Naive B cell (primary cell): ENCODE results near the gene ATP9B. TPM values are rescaled to one million over a fixed set of nuclear protein-coding genes. Genes with fewer than 3 reads are reported as not detected.
A peak's percentile ranks its signal among the peaks of the same experiment; 100 is the strongest.

ENCODE experiments used
- ATAC-seq, 2 donors: fragments of 150-1000 bp; cut with Tn5 transposase; 2 replicates each; pipeline ENCODE4 v1.10.0; 2021; ENCODE audit warnings: low read depth in 2 of 2, mild to moderate bottlenecking in 2 of 2, moderate library complexity in 2 of 2
- DNase-seq: peaks from one replicate; pipeline ENCODE4 v3.0.0; 2022
- H3K27ac Mint-ChIP-seq, 6 donors: one replicate each; pipeline ENCODE4 v1.8.0; 2020 to 2022; ENCODE audit warnings: mild to moderate bottlenecking in 6 of 6, mixed read lengths in 6 of 6, moderate library complexity in 5 of 6, inconsistent platforms in 2 of 6
- H3K27me3 Mint-ChIP-seq, 3 donors: one replicate each; pipeline ENCODE4 v1.8.0; 2021 to 2022; ENCODE audit warnings: mixed read lengths in 3 of 3, mild to moderate bottlenecking in 1 of 3
- H3K36me3 Mint-ChIP-seq, 2 donors: one replicate each; pipeline ENCODE4 v1.8.0; 2020 to 2022; ENCODE audit warnings: mixed read lengths in 2 of 2, inconsistent platforms in 1 of 2, mild to moderate bottlenecking in 1 of 2
- H3K4me1 Mint-ChIP-seq, 3 donors: one replicate each; pipeline ENCODE4 v1.8.0; 2020 to 2022; ENCODE audit warnings: mixed read lengths in 3 of 3, inconsistent platforms in 1 of 3, mild to moderate bottlenecking in 1 of 3, moderate library complexity in 1 of 3
- H3K4me3 Mint-ChIP-seq, 8 donors: one replicate each; pipeline ENCODE4 v1.8.0; 2020 to 2022; ENCODE audit warnings: mild to moderate bottlenecking in 8 of 8, mixed read lengths in 8 of 8, moderate library complexity in 8 of 8, inconsistent platforms in 2 of 8
- H3K9me3 Mint-ChIP-seq, 7 donors: one replicate each; pipeline ENCODE4 v1.8.0; 2020 to 2022; ENCODE audit warnings: mixed read lengths in 7 of 7, mild to moderate bottlenecking in 5 of 7, inconsistent platforms in 2 of 7, moderate library complexity in 1 of 7
- polyA plus RNA-seq, 6 donors: library from polyadenylated mRNA; unstranded; fragments of 300-500 nt; fragmentation: Illumina TruSeq; gene quantifications; one replicate each; pipeline ENCODE4 v1.2.3, GENCODE V29; 2021; ENCODE audit warnings: low read depth in 6 of 6

Gene ATP9B
- polyA plus RNA-seq, 6 donors from 2014 or later: 14.7 to 27.6 (median 16.3) TPM

DNA sequence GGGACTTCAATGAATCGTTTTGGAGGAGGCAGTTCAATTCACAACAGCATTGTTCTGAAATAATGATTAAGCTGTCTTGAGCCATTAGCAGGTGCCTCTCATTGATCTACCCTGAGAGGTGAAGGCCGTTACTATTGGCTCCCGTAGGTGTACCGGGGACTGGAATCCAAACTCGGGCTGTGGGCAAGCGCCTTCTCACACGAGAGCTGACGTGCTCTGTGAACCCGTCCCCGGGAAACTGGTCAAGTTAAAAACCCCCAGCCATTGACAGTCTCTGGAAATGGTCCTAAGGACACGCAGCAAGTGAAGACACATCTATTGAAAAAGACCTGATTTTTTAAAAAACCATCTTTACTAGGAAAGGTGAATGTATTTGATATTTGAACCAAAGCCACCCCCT lies 318.4 kb downstream of the ATP9B start:
- Mint-ChIP-seq H3K9me3 (no peaks in the 10 kb centered on the region), H3K27ac (no peak overlapping the region), H3K36me3 (no peaks in the 10 kb centered on the region), H3K27me3 (no peaks in the 10 kb centered on the region), H3K4me1 (peaks cover 11 to 21% (median 15%) of the 10 kb centered on the region in 3 donors), H3K4me3 (no peak overlapping the region)
- DNase-seq: no peak
- no peak for ATAC-seq

DNA sequence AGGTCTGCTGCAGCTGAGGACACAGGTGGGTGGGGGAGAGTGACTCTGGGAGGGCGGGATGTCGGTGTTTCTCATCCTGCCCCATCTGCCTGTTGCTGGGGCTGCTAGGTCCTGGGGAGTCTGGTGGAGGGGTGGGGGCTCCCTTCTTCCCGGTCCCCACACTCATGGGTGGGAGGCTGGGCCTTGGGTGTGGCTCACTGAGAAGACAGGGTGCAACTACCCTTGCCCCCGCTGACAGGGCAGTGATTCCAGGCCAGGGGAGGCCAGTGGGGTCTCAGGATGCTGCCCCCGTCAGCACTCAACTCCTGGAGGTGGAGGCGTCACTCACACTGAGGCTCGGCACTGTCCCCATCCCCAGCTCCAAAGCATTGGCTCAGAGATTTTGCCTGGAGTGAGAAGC lies 318.8 kb downstream of the ATP9B start:
- no peak for ATAC-seq
- DNase-seq: no peak
- Mint-ChIP-seq H3K4me3 (no peak overlapping the region), H3K27ac (peak overlapping the region in 1 of 6 donors; percentile 79), H3K4me1 (peaks cover 15 to 25% (median 18%) of the 10 kb centered on the region in 3 donors), H3K9me3 (no peaks in the 10 kb centered on the region), H3K36me3 (no peaks in the 10 kb centered on the region), H3K27me3 (no peaks in the 10 kb centered on the region)

DNA sequence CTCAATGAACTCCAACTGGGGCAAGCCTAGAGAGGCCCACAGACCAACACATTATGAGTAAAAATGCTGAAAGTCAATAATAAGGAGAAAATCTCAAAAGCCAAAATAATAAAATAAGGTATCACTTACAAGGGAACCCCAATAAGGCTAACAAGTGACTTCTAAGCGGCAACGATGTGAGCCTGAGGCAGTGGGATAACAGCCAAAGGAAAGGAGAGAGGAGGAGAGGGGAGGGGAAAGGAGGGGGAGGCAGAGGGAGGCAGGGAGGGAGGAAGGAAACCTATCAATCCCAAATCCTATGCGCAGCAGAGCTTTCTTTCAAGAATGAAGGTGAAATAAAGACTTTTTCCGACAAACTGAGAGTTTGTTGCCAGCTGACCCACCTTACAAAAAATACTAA lies 320.5 kb downstream of the ATP9B start:
- Mint-ChIP-seq H3K36me3 (no peaks in the 10 kb centered on the region), H3K27ac (no peak overlapping the region), H3K4me1 (peaks cover 24 to 29% (median 28%) of the 10 kb centered on the region in 3 donors), H3K4me3 (peak overlapping the region in 1 of 8 donors; percentile 19), H3K27me3 (no peaks in the 10 kb centered on the region), H3K9me3 (no peaks in the 10 kb centered on the region)
- no peak for DNase-seq
- no peak for ATAC-seq

DNA sequence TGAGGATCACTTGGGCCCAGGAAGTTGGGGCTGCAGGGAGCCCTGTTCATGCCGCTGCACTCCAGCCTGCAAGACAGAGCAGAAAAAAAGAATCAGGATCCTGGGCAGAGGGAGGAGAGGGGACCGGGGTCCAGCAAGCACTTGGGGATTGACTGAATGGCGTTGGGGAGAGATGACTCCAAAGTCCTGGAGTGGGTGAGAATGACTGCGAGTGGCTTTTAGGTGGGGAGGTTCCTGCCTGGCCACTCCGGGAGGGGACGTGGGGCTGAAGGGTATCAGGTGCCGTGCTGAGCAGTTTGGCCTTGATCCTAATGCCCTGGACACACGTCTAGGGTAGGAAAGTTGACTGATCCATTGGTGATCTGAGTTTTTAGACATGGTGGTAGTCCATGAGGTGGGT lies 323.0 kb downstream of the ATP9B start:
- H3K27ac Mint-ChIP-seq: peak overlapping the region in 5 of 6 donors; percentile 62 to 97 (median 92)
- peak overlapping the region in 7 of 8 donors; percentile 4 to 95 (median 88) for H3K4me3 Mint-ChIP-seq
- no peaks in the 10 kb centered on the region for H3K36me3 Mint-ChIP-seq
- DNase-seq: no peak
- peaks cover 22 to 30% (median 23%) of the 10 kb centered on the region in 3 donors for H3K4me1 Mint-ChIP-seq
- ATAC-seq: no peak
- H3K9me3 Mint-ChIP-seq: no peaks in the 10 kb centered on the region
- no peaks in the 10 kb centered on the region for H3K27me3 Mint-ChIP-seq

DNA sequence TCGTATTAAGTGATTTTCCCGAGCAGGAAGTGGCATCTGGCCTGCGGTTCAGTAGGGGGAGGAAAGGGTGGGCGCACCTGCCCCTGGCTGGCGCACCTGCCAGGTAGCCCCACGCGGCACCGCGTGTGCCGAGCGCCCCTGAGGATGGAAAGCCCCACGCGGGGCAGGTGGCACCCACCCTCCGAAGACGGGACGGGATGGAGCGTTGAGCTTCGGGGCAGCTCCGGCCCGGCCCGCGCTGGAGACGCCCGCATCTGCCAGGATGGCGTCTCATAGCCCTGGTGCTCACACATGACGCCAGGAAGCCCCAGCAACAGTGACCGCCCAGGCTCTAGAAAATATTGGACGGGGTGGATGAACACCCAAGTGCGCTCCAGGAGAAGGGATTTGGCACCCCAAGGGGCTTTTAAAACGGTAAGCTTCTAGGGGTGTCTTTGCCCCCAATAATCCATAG lies 324.0 kb downstream of the ATP9B start:
- peaks cover 16 to 30% (median 27%) of the 10 kb centered on the region in 3 donors for H3K4me1 Mint-ChIP-seq
- no peaks in the 10 kb centered on the region for H3K27me3 Mint-ChIP-seq
- peak overlapping the region; percentile 82 to 95 (median 90) for H3K4me3 Mint-ChIP-seq
- ATAC-seq (peak; percentile 45 to 51), DNase-seq (peak; percentile 61)
- H3K27ac Mint-ChIP-seq: peak overlapping the region; percentile 66 to 97 (median 94)
- H3K36me3 Mint-ChIP-seq: no peaks in the 10 kb centered on the region
- H3K9me3 Mint-ChIP-seq: no peaks in the 10 kb centered on the region

DNA sequence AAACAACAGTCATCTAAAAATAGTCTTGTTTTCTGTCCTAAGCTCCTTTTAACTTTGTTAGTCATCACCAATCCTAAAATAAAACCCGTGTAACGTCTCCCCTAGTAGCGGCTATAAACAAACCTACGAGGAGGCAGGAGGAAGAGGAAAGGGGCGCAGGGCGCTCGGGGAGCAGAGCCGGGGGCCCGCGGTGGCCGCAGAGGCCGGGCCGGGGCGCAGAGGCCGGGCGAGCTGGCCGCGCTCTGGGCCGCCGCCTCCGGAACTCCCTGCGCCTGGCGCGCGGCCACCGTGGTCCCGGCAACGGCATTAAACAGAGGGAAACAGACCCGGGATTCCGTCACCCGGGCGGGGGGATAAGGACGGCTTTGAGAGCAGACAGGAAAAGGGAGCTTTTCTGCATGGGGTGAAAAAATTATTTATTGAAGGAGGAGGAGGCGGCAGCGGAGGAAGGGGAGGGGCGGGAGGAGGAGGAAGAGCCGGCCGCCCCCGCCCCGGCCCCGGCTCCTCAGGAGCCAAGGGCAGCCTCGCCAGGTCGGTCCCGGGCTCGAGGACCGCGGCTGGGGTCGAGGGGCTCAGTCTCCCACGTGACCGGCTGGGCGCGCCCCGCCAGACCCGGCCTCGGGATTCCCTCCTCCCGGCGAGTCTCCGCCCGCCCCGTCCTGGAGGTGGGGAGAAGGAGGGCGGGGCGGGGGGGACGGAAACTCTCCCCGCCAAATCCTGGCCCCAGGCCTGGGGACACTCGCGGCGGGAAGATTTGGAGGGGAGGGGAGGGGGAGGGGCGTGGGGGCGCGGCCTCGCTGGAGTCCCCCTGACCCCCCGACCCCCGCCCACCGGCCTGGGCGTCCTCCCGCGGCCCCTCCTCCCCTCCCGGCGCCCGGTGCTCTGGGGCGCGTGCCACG lies 324.7 kb downstream of the ATP9B start:
- DNase-seq: peak; percentile 45
- peaks cover 23 to 35% (median 30%) of the 10 kb centered on the region in 3 donors for H3K4me1 Mint-ChIP-seq
- H3K9me3 Mint-ChIP-seq: no peaks in the 10 kb centered on the region
- peak overlapping the region; percentile 82 to 95 (median 90) for H3K4me3 Mint-ChIP-seq
- H3K27ac Mint-ChIP-seq: peak overlapping the region in 5 of 6 donors; percentile 86 to 97 (median 95)
- no peaks in the 10 kb centered on the region for H3K27me3 Mint-ChIP-seq
- ATAC-seq: peak; percentile 11 to 16
- no peaks in the 10 kb centered on the region for H3K36me3 Mint-ChIP-seq

DNA sequence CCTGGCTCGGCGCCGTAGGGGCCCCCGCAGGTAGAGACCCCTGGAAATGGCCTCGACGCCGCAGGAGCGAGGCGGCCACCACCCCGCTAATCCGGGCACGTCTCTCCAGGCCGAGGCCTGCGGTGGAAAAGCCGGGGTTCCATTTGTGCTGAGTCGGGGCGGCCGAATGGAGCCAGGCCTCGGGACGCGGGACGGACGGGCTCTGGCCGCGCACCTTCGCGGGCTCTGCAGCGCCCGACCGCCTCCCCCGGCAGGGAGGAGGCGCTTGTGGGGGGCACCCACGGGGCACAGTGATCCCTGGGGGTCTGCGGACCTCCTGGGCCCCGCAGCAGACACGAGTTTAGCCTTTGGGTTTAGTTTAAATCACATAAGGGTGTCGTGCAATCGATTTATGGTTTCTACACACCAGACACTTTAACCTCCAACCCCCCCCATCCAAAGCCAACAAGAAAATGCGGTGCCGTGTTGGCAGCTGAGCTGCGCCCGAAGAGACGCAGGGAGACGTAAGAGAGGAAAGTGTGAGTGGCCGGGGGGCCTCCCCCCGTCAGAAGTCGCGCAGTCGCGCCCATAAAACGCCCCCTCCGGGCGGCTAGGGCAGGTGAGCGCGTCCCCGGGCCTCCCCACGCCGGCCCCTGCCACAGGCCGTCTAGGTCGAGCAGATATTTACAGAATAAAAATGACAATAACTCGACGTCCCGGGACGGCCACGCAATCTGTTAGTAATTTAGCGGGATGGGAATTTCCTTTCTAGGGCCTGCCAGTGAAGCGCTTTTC lies 325.5 kb downstream of the ATP9B start:
- peaks cover 30 to 36% (median 35%) of the 10 kb centered on the region in 3 donors for H3K4me1 Mint-ChIP-seq

DNA sequence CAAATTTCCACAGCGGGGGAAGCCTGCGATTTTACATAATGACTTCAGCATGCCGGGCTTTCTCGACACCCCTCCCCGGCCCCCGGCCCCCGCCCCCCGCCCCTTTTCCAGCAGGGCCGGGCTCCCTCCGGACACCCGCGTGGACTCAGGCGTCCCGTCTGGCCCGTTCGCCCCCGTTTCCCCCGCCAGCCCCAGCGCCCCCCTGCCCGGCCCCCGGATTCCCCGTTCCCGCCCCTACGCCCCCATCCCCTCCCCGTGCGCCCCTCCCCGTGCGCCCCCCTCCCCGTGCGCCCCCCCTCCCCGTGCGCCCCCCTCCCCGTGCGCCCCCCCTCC lies 326.1 kb downstream of the ATP9B start:
- Mint-ChIP-seq H3K36me3 (no peaks in the 10 kb centered on the region), H3K27ac (peak overlapping the region in 2 of 6 donors; percentile 88 to 97), H3K4me3 (peak overlapping the region; percentile 79 to 95 (median 92)), H3K27me3 (no peaks in the 10 kb centered on the region), H3K9me3 (no peaks in the 10 kb centered on the region), H3K4me1 (peaks cover 30 to 36% (median 35%) of the 10 kb centered on the region in 3 donors)
- no peak for ATAC-seq
- no peak for DNase-seq

More for the DNA sequence above, 325.5 kb downstream of the ATP9B start:
- ATAC-seq (peak; percentile 19 to 22), DNase-seq (peak; percentile 63)
- Mint-ChIP-seq H3K27ac (peak overlapping the region; percentile 53 to 97 (median 91)), H3K9me3 (no peaks in the 10 kb centered on the region), H3K4me3 (peak overlapping the region; percentile 79 to 95 (median 92)), H3K36me3 (no peaks in the 10 kb centered on the region), H3K27me3 (no peaks in the 10 kb centered on the region)

DNA sequence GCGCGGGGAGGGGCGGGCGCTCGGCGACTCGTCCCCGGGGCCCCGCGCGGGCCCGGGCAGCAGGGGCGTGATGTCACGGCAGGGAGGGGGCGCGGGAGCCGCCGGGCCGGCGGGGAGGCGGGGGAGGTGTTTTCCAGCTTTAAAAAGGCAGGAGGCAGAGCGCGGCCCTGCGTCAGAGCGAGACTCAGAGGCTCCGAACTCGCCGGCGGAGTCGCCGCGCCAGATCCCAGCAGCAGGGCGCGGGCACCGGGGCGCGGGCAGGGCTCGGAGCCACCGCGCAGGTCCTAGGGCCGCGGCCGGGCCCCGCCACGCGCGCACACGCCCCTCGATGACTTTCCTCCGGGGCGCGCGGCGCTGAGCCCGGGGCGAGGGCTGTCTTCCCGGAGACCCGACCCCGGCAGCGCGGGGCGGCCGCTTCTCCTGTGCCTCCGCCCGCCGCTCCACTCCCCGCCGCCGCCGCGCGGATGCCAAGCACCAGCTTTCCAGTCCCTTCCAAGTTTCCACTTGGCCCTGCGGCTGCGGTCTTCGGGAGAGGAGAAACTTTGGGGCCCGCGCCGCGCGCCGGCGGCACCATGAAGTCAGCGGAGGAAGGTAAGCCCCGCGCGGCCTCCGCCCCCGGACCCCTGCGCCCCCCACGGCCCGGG lies 326.7 kb downstream of the ATP9B start, which contains the start of gene NFATC1:
Gene NFATC1, plus strand, starts transcription at position 170 of the 644 bp plus-strand sequence. Its CDS starts 295 bp downstream, at position 465.
- no peaks in the 10 kb centered on the region for H3K36me3 Mint-ChIP-seq

DNA sequence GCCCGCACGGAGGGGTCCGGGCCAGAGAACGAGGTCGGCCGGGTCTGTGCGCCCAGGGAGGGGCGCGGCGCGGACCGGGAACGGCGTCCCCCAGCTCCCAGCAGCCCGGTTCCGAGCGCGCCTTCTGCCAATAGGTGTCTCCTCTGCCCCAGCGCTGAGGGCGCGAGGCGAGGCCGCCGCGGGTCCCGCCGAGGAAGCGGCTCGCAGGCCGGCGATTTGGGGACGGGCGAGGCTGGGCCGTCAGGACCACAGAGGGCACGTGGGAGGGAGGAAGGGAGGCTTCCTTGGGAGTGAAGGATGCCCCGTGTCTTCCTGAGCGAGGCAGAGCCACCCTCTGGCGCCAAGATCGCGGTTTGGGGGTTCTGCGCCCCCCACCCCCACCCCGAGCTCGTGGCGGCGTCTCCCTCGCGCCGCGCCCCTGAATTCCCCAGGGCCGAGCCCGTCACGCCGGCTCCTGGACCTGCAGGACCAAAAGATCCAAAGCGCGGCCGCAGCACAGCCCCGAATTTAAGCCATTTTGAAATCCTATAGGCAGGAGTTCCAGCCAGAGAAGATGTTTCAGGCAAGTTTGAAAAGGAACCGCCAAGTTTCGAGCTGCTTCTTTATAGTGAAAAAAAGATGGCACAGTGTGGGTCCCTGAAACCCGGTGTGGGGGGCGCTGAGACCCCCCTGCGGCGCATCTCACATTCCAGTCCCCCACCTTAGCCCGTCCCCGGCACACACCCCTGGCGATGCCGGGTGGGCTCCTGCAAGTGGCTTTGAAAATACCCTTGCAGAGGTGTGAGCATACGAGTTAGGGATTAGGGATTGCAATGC lies 327.4 kb downstream of the ATP9B start:
- Mint-ChIP-seq H3K27ac (peak overlapping the region in 3 of 6 donors; percentile 52 to 97 (median 80)), H3K4me1 (peaks cover 38 to 41% (median 40%) of the 10 kb centered on the region in 3 donors), H3K4me3 (peak overlapping the region; percentile 69 to 93 (median 80)), H3K36me3 (no peaks in the 10 kb centered on the region), H3K9me3 (no peaks in the 10 kb centered on the region), H3K27me3 (no peaks in the 10 kb centered on the region)
- ATAC-seq (peak; percentile 14 to 19), DNase-seq (peak; percentile 46)

More for the DNA sequence above, 326.7 kb downstream of the ATP9B start, which contains the start of gene NFATC1:
- peak within 1 kb of the TSS; percentile 85 to 95 (median 93) for H3K4me3 Mint-ChIP-seq
- peak within 1 kb of the TSS; percentile 53 to 97 (median 91) for H3K27ac Mint-ChIP-seq
- H3K27me3 Mint-ChIP-seq: no peaks in the 10 kb centered on the region
- H3K9me3 Mint-ChIP-seq: no peaks in the 10 kb centered on the region
- H3K4me1 Mint-ChIP-seq: peaks cover 31 to 37% (median 37%) of the 10 kb centered on the region in 3 donors
- peak; percentile 41 to 44 for ATAC-seq
- DNase-seq: peak; percentile 76

DNA sequence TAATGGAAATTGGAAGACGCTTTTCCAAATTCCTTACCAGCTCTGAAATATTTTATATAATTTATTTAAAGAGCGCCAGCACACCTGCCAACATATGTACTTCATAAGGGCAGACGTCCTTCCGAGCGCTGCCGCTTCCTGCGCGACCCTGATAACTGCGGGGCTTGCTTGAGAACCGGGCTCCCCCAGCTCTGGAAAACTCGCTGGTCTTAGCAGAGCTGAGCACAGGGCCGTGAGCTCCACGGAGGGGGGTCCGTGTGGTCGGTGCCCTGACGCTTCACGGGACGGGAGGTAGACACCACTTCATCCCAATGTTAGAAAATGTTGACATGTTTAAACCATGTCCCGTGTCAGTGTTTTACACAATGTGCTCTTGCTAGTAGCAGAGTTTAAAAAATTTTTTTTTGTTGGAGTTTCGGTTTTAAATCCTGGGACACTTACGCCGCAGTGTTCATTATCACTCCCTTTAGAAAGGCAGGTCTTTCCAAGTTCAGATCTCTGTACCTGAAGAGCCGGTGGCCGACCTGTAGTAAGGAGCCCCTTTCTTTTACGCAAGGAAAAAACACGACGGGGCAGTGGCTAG lies 328.1 kb downstream of the ATP9B start:
- no peaks in the 10 kb centered on the region for H3K27me3 Mint-ChIP-seq
- H3K9me3 Mint-ChIP-seq: no peaks in the 10 kb centered on the region
- no peak for DNase-seq
- H3K4me1 Mint-ChIP-seq: peaks cover 36 to 45% (median 42%) of the 10 kb centered on the region in 3 donors
- H3K4me3 Mint-ChIP-seq: peak overlapping the region; percentile 33 to 95 (median 88)
- ATAC-seq: no peak
- peak overlapping the region in 4 of 6 donors; percentile 30 to 97 (median 42) for H3K27ac Mint-ChIP-seq
- no peaks in the 10 kb centered on the region for H3K36me3 Mint-ChIP-seq
